ENCODE measurements around the gene DCDC2. TPM values are rescaled to one million over a fixed set of nuclear protein-coding genes. Genes with fewer than 3 reads are reported as not detected.

Gene DCDC2
- total RNA-seq, 1 experiment from 2014 or later: 191 TPM

- H3K27ac Mint-ChIP-seq (ENCODE audit: unreplicated experiment): peak overlapping the region; percentile 96
- H3K36me3 ChIP-seq (ENCODE audit: control insufficient read depth, insufficient read depth, low read length): no peaks in the 10 kb centered on the region
- intact Hi-C loops (cut with micrococcal nuclease; ENCODE audit: unreplicated experiment): loop anchor here (2.0 kb wide), 1 partner anchor 25 kb away; no protein-coding TSS in a partner anchor
- peak; percentile 93 to 94 for DNase-seq
- peaks cover 8% of the 10 kb centered on the region for H3K4me1 Mint-ChIP-seq (ENCODE audit: low read depth, unreplicated experiment)
- no peaks in the 10 kb centered on the region for H3K27me3 Mint-ChIP-seq (ENCODE audit: insufficient read depth, unreplicated experiment)
- no peaks in the 10 kb centered on the region for H3K9me3 Mint-ChIP-seq (ENCODE audit: unreplicated experiment)
- H3K36me3 Mint-ChIP-seq (ENCODE audit: insufficient read depth, unreplicated experiment): peaks cover 44% of the 10 kb centered on the region
- POLR2A ChIA-PET: interaction anchor here (0.6 kb wide), 2 partner anchors 19 to 29 kb away, joined by 7 to 9 read pairs; no protein-coding TSS in a partner anchor
- H3K4me3 Mint-ChIP-seq (ENCODE audit: unreplicated experiment): peak overlapping the region; percentile 76
- H3K4me1 ChIP-seq: peaks cover 14% of the 10 kb centered on the region; the same call in 1 of the 2 replicates
- no TSS peak for BruUV-seq (replicated peaks)
- H3K27me3 ChIP-seq (replicated peaks; ENCODE audit: control insufficient read depth, insufficient read depth, low read length): no peaks in the 10 kb centered on the region
- no peaks in the 10 kb centered on the region for H3K9me3 ChIP-seq
- peak overlapping the region; percentile 47 for H3K4me3 ChIP-seq (ENCODE audit: low read depth, low read length)
- CTCF ChIA-PET: interaction anchor here (0.5 to 2.1 kb wide), 14 partner anchors 18 to 420 kb away, joined by 3 to 34 read pairs (median 4); partner anchors contain the start of gene MRS2
- peak; percentile 88 for TF ChIP-seq CTCF (IDR thresholded peaks at IDR 0.05; ENCODE audit: insufficient read depth in 1 of 2, low read depth in 1 of 2, low read length in 1 of 2, severe bottlenecking in 1 of 2, unreplicated experiment in 1 of 2)
Observed at GRCh38 chr6:24359640-24360454, 2.0 kb upstream of the DCDC2 start.

GRCh38 chr6:24358219-24358821 lies 461 bp upstream of the DCDC2 start:
- Mint-ChIP-seq H3K4me3 (ENCODE audit: unreplicated experiment) (peak overlapping the region; percentile 89), H3K27ac (ENCODE audit: unreplicated experiment) (peak overlapping the region; percentile 81), H3K27me3 (ENCODE audit: insufficient read depth, unreplicated experiment) (no peaks in the 10 kb centered on the region), H3K4me1 (ENCODE audit: low read depth, unreplicated experiment) (peaks cover 10% of the 10 kb centered on the region), H3K36me3 (ENCODE audit: insufficient read depth, unreplicated experiment) (peaks cover 59% of the 10 kb centered on the region), H3K9me3 (ENCODE audit: unreplicated experiment) (no peaks in the 10 kb centered on the region)
- ChIA-PET POLR2A (interaction anchor here (0.5 to 1.2 kb wide), 6 partner anchors 27 to 83 kb away, joined by 3 to 6 read pairs (median 4); no protein-coding TSS in a partner anchor), CTCF (interaction anchor here (0.7 to 2.3 kb wide), 6 partner anchors 17 to 294 kb away, joined by 3 to 16 read pairs (median 4); no protein-coding TSS in a partner anchor)
- no peak for TF ChIP-seq CTCF (IDR thresholded peaks at IDR 0.05; ENCODE audit: insufficient read depth in 1 of 2, low read depth in 1 of 2, low read length in 1 of 2, severe bottlenecking in 1 of 2, unreplicated experiment in 1 of 2)
- Histone ChIP-seq H3K4me1 (peaks cover 18% of the 10 kb centered on the region; the same call in 1 of the 2 replicates), H3K4me3 (ENCODE audit: low read depth, low read length) (peak overlapping the region; percentile 90), H3K36me3 (ENCODE audit: control insufficient read depth, insufficient read depth, low read length) (no peaks in the 10 kb centered on the region), H3K27me3 (replicated peaks; ENCODE audit: control insufficient read depth, insufficient read depth, low read length) (no peaks in the 10 kb centered on the region), H3K9me3 (no peaks in the 10 kb centered on the region)
- BruUV-seq (replicated peaks): TSS peak; percentile 78
- DNase-seq: peak in 1 of 2 experiments; percentile 44
- intact Hi-C loops (cut with micrococcal nuclease; ENCODE audit: unreplicated experiment): loop anchor here (1.0 to 2.0 kb wide), 2 partner anchors 26 to 45 kb away; no protein-coding TSS in a partner anchor

Measured in Caco-2 (cell line).